Cortex of kidney (tissue), 1 donor: ENCODE measurements around the gene GPATCH4.
"Not testable (repeated sequence)": the region's sequence is repeated elsewhere in the genome, so short reads cannot be mapped to it uniquely, and the experiment has no call there.

Experiments used
- DNase-seq: peaks from one replicate; lab custom pipeline; 2025; lab: John Stamatoyannopoulos, UW

The GPATCH4 gene

GRCh38 chr1:156595016-156595415 lies 6.3 kb downstream of the GPATCH4 start:
- DNase-seq: no peak

GRCh38 chr1:156594190-156594589 lies 7.1 kb downstream of the GPATCH4 start:
- no peak for DNase-seq

GRCh38 chr1:156593661-156593989 lies 7.7 kb downstream of the GPATCH4 start:
- DNase-seq: no peak

GRCh38 chr1:156592910-156593660 lies 8.2 kb downstream of the GPATCH4 start:
- no peak for DNase-seq

- no peak for DNase-seq
Measured at GRCh38 chr1:156592158-156592909, 8.9 kb downstream of the GPATCH4 start.

- no peak for DNase-seq
Measured at GRCh38 chr1:156591432-156592157, 9.7 kb downstream of the GPATCH4 start, which contains the start of gene NAXE. TSS of gene NAXE (plus strand) at chr1:156591776. CDS start at chr1:156591805, 29 bp downstream.

- no peak for DNase-seq
Measured at GRCh38 chr1:156591181-156591431, 10.2 kb downstream of the GPATCH4 start.

GRCh38 chr1:156590326-156591180 lies 10.7 kb downstream of the GPATCH4 start:
- no peak for DNase-seq

GRCh38 chr1:156589546-156589945 lies 11.7 kb downstream of the GPATCH4 start:
- no peak for DNase-seq

- not testable (repeated sequence) for DNase-seq
Measured at GRCh38 chr1:156587927-156588326, 13.4 kb downstream of the GPATCH4 start.

- DNase-seq: no peak
Measured at GRCh38 chr1:156586892-156587477, 14.3 kb downstream of the GPATCH4 start.

- no peak for DNase-seq
Measured at GRCh38 chr1:156586323-156586722, 15.0 kb downstream of the GPATCH4 start.

- no peak for DNase-seq
Measured at GRCh38 chr1:156584813-156585212, 16.5 kb downstream of the GPATCH4 start.

- no peak for DNase-seq
Measured at GRCh38 chr1:156583821-156584622, 17.3 kb downstream of the GPATCH4 start.

GRCh38 chr1:156582388-156583017 lies 18.8 kb downstream of the GPATCH4 start:
- no peak for DNase-seq

- no peak for DNase-seq
Measured at GRCh38 chr1:156581661-156582387, 19.5 kb downstream of the GPATCH4 start.

GRCh38 chr1:156579472-156579871 lies 21.8 kb downstream of the GPATCH4 start, which contains the start of gene TTC24:
TSS of gene TTC24 (plus strand) at chr1:156579723. CDS start at chr1:156581365, 1,642 bp downstream.
- no peak for DNase-seq

- no peak for DNase-seq
Measured at GRCh38 chr1:156578055-156578454, 23.2 kb downstream of the GPATCH4 start.

GRCh38 chr1:156577550-156577949 lies 23.7 kb downstream of the GPATCH4 start:
- DNase-seq: no peak
